MM.1S (cell line): ENCODE data around the gene JAML.

ENCODE experiments used
- CTCF ChIP-seq: fragments of 300-600 bp; sonication (generic); IDR thresholded peaks from 2 replicates; pipeline ENCODE4 v1.5.1; 2016; ENCODE audit warnings: antibody characterized with exemption, low read length, mixed read lengths
- EZH2 ChIP-seq: fragments of 300-600 bp; sonication (generic); optimal IDR thresholded peaks from 2 replicates; pipeline ENCODE3; 2017; ENCODE audit warnings: low read depth, mild to moderate bottlenecking, antibody characterized with exemption, low read length, mixed read lengths

GRCh38 chr11:118166641-118167040 is 58.2 kb downstream of the JAML start:
- TF ChIP-seq CTCF = no peak
- no peak for TF ChIP-seq EZH2
